ENCODE results near the gene NSUN4. TPM values are rescaled to one million over a fixed set of nuclear protein-coding genes. Genes with fewer than 3 reads are reported as not detected.

The NSUN4 gene
- total and polyA plus RNA-seq, 2 of the 13 experiments (the other 11 are each of a cell fraction or from before 2014, with no cell fraction given) = 21.5 to 23.5 TPM

GRCh38 chr1:46342084-46342656, 1.6 kb downstream of the NSUN4 start (continued):
- TF ChIP-seq, protein P1, sequence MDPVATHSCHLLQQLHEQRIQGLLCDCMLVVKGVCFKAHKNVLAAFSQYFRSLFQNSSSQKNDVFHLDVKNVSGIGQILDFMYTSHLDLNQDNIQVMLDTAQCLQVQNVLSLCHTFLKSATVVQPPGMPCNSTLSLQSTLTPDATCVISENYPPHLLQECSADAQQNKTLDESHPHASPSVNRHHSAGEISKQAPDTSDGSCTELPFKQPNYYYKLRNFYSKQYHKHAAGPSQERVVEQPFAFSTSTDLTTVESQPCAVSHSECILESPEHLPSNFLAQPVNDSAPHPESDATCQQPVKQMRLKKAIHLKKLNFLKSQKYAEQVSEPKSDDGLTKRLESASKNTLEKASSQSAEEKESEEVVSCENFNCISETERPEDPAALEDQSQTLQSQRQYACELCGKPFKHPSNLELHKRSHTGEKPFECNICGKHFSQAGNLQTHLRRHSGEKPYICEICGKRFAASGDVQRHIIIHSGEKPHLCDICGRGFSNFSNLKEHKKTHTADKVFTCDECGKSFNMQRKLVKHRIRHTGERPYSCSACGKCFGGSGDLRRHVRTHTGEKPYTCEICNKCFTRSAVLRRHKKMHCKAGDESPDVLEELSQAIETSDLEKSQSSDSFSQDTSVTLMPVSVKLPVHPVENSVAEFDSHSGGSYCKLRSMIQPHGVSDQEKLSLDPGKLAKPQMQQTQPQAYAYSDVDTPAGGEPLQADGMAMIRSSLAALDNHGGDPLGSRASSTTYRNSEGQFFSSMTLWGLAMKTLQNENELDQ (CRISPR knock-in tag; IDR thresholded peaks at IDR 0.05; ENCODE audit: borderline replicate concordance) = no peak
- TF ChIP-seq, protein P2, sequence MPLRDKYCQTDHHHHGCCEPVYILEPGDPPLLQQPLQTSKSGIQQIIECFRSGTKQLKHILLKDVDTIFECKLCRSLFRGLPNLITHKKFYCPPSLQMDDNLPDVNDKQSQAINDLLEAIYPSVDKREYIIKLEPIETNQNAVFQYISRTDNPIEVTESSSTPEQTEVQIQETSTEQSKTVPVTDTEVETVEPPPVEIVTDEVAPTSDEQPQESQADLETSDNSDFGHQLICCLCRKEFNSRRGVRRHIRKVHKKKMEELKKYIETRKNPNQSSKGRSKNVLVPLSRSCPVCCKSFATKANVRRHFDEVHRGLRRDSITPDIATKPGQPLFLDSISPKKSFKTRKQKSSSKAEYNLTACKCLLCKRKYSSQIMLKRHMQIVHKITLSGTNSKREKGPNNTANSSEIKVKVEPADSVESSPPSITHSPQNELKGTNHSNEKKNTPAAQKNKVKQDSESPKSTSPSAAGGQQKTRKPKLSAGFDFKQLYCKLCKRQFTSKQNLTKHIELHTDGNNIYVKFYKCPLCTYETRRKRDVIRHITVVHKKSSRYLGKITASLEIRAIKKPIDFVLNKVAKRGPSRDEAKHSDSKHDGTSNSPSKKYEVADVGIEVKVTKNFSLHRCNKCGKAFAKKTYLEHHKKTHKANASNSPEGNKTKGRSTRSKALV (CRISPR knock-in tag; IDR thresholded peaks at IDR 0.05) = no peak
- no peak for TF ChIP-seq ZNF724P (CRISPR knock-in tag; IDR thresholded peaks at IDR 0.05; ENCODE audit: borderline replicate concordance)
- no peak for TF ChIP-seq CHCHD3 (CRISPR knock-in tag; IDR thresholded peaks at IDR 0.05)

DNA sequence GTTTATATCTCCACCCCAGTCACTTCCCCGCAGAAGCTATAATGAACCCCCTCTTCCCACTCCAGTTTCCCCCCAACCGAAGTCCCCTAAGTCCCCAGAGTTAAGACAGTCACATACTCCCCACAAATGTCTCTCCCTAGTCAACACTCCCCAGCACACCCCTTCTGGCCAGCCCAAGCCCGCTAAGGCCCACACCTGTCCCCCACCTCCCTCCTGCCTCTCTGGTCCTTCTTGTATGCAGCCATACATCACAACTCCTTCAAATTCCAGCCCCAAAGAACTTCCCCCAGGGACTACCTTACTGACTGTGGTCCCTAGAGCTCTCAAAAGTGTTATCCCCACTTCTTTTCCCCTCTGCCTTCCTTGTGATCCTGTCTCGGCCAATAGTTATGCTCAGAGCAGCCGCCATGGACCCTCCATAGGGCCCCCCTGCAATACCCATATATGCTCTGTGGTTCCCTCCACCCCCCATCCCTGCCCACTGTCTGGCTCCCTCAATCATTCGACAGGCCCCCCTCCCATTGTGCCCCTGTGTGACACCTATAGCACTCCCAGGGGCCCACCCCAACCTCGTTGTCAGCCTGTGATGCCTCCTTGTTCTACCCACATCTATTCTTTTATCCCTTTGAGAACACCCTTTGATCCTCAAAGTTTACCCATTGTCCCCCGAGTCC, 2.2 kb downstream of the NSUN4 start:
- Histone ChIP-seq H2AFZ (ENCODE audit: low read length) (no peak overlapping the region), H3K4me1 (ENCODE audit: insufficient read depth, low read length) (peaks cover 62% of the 10 kb centered on the region), H3K36me3 (replicated peaks in 1 of 2; ENCODE audit: control insufficient read depth in 1 of 2, insufficient read depth in 2 of 2, low read length in 2 of 2) (peaks cover 6 to 25% of the 10 kb centered on the region in 2 experiments; a peak in 4 of 5 replicates), H3K27me3 (ENCODE audit: control insufficient read depth in 1 of 2, insufficient read depth in 2 of 2, low read length in 2 of 2) (no peaks in the 10 kb centered on the region; a peak in 1 of 5 replicates), H3K79me2 (ENCODE audit: insufficient read depth, low read length) (peaks cover 17% of the 10 kb centered on the region), H4K20me1 (ENCODE audit: insufficient read depth, low read length) (no peaks in the 10 kb centered on the region), H3K4me2 (ENCODE audit: low read depth, low read length) (no peak overlapping the region), H3K27ac (ENCODE audit: extremely low read length, insufficient read depth, low read length) (no peak overlapping the region), H3K4me3 (replicated peaks in 1 of 3; ENCODE audit: insufficient read depth in 1 of 3, low read depth in 2 of 3, low read length in 3 of 3) (no peak overlapping the region), H3K9ac (ENCODE audit: insufficient read depth, low read depth, low read length) (0 out of 2 replicates have a peak overlapping the region, but pooled peaks have one; percentile 7), H3K9me3 (ENCODE audit: low read length) (no peaks in the 10 kb centered on the region)
- ATAC-seq (no peak), FAIRE-seq (no peak), DNase-seq (ENCODE audit: low spot score) (no peak)
- POLR2A ChIA-PET = interaction anchor here (1.0 to 1.5 kb wide), 2 partner anchors 39 to 96 kb away, joined by 3 to 7 read pairs; partner anchors contain the start of genes LRRC41, RAD54L and UQCRH
- WGBS (ENCODE audit: low lambda C conversion rate) = 93% methylated on average over 8 of the region's 8 CpGs
- BruUV-seq (replicated peaks) = no TSS peak
- in situ Hi-C loops (cut with HindIII; ENCODE audit: extremely low pct_ligation_motif_present, low pct_unique_long_range_greater_than_20kb) (no loop called here), intact Hi-C loops (cut with micrococcal nuclease; ENCODE audit: unreplicated experiment) (no loop called here)
- CTCF ChIA-PET (ENCODE audit: low intra/inter-chr PET ratio, low total read pairs) = no interaction called here
- TF ChIP-seq HES4 (CRISPR knock-in tag; IDR thresholded peaks at IDR 0.05; ENCODE audit: borderline replicate concordance) (no peak), IRX3 (CRISPR knock-in tag; IDR thresholded peaks at IDR 0.05; ENCODE audit: borderline replicate concordance, low read depth) (no peak), ZNF431 (CRISPR knock-in tag; IDR thresholded peaks at IDR 0.05; ENCODE audit: borderline replicate concordance, low read depth) (no peak), MED13 (CRISPR knock-in tag; IDR thresholded peaks at IDR 0.05) (no peak), ZSCAN21 (CRISPR knock-in tag; IDR thresholded peaks at IDR 0.05; ENCODE audit: borderline replicate concordance) (no peak), KDM5B (CRISPR knock-in tag; IDR thresholded peaks at IDR 0.05; ENCODE audit: borderline replicate concordance) (no peak), HOXA3 (CRISPR knock-in tag; IDR thresholded peaks at IDR 0.05) (no peak), MXD4 (CRISPR knock-in tag; IDR thresholded peaks at IDR 0.05) (no peak), ZNF337 (CRISPR knock-in tag; IDR thresholded peaks at IDR 0.05; ENCODE audit: borderline replicate concordance, low read depth) (no peak)

All from HepG2 (cell line).